HepG2 (cell line): ENCODE results near the gene BLOC1S4. TPM values are rescaled to one million over a fixed set of nuclear protein-coding genes. Genes with fewer than 3 reads are reported as not detected.

Source experiments
- CENPT ChIP-seq: sonication (generic); formaldehyde crosslinking; IDR thresholded peaks from 2 replicates; pipeline ENCODE4 v1.8.0; 2022; ENCODE audit warnings: low read depth, mild to moderate bottlenecking, moderate library complexity, missing genetic modification reagents
- CHD4 ChIP-seq: fragments of 200-600 bp; sonication (generic); IDR thresholded peaks from 2 replicates; pipeline ENCODE4 v1.7.0; 2017; ENCODE audit warnings: mild to moderate bottlenecking, low read length, borderline replicate concordance
- EED ChIP-seq: sonication (generic); formaldehyde crosslinking; IDR thresholded peaks from 2 replicates; pipeline ENCODE4 v1.5.0; 2020; ENCODE audit warnings: mild to moderate bottlenecking, missing genetic modification reagents
- FOXP1 ChIP-seq, 2 experiments: fragments of 450-650 bp in 1 of 2; IDR thresholded peaks; 2 replicates each; pipeline ENCODE4 v1.6.1; 2017 to 2018; ENCODE audit warnings: antibody characterized with exemption in 1 of 2
- HHEX ChIP-seq: IDR thresholded peaks from 2 replicates; pipeline ENCODE4 v1.6.1; 2016; ENCODE audit warnings: control low read depth
- NONO ChIP-seq, 2 experiments: fragments of 450-650 bp in 1 of 2; sonication (generic) in 1 of 2; formaldehyde crosslinking in 1 of 2; IDR thresholded peaks in 1 of 2; conservative IDR thresholded peaks in 1 of 2; 2 replicates each; pipeline versions ENCODE4 v1.6.1 to v1.8.0; 2017 to 2022; ENCODE audit warnings: mild to moderate bottlenecking in 1 of 2, missing genetic modification reagents in 1 of 2, moderate library complexity in 1 of 2
- PCBP1 ChIP-seq: fragments of 200-400 bp; formaldehyde crosslinking; IDR thresholded peaks from 2 replicates; pipeline ENCODE4 v1.6.1; 2017; ENCODE audit warnings: mild to moderate bottlenecking, low read depth, low read length, borderline replicate concordance
- PITX1 ChIP-seq: sonication (generic); formaldehyde crosslinking; IDR thresholded peaks from 2 replicates; pipeline ENCODE4 v1.5.1; 2020; ENCODE audit warnings: mild to moderate bottlenecking, missing genetic modification reagents
- RXRA ChIP-seq: sonication (generic); formaldehyde crosslinking; IDR thresholded peaks from 2 replicates; pipeline ENCODE4 v1.5.1; 2020; ENCODE audit warnings: missing genetic modification reagents
- TAF1 ChIP-seq: sonication (generic); formaldehyde crosslinking; IDR thresholded peaks from 2 replicates; pipeline ENCODE4 v1.4.0; 2020; ENCODE audit warnings: missing genetic modification reagents
- ZFYVE20 ChIP-seq: sonication (generic); formaldehyde crosslinking; IDR thresholded peaks from 2 replicates; pipeline ENCODE4 v1.8.0; 2023; ENCODE audit warnings: low read depth, mild to moderate bottlenecking, moderate library complexity, missing genetic modification reagents, borderline replicate concordance
- ZNF121 ChIP-seq: sonication (generic); formaldehyde crosslinking; IDR thresholded peaks from 2 replicates; pipeline ENCODE4 v1.5.0; 2020; ENCODE audit warnings: mild to moderate bottlenecking, missing genetic modification reagents
- ZNF24 ChIP-seq: fragments of 450-650 bp; IDR thresholded peaks from 2 replicates; pipeline ENCODE4 v1.6.1; 2017; ENCODE audit warnings: antibody characterized with exemption, mild to moderate bottlenecking
- ZNF431 ChIP-seq: sonication (generic); formaldehyde crosslinking; IDR thresholded peaks from 2 replicates; pipeline ENCODE4 v1.9.0; 2022; ENCODE audit warnings: missing genetic modification reagents, low read depth, mild to moderate bottlenecking, borderline replicate concordance
- ZNF572 ChIP-seq: sonication (generic); formaldehyde crosslinking; IDR thresholded peaks from 2 replicates; pipeline ENCODE4 v1.5.1; 2020; ENCODE audit warnings: mild to moderate bottlenecking, missing genetic modification reagents
- ZNF747 ChIP-seq: sonication (generic); formaldehyde crosslinking; IDR thresholded peaks from 2 replicates; pipeline ENCODE4 v1.8.1; 2023; ENCODE audit warnings: missing genetic modification reagents, mild to moderate bottlenecking, borderline replicate concordance
- ZNF768 ChIP-seq: sonication (generic); formaldehyde crosslinking; IDR thresholded peaks from 2 replicates; pipeline ENCODE4 v1.4.0; 2020; ENCODE audit warnings: missing genetic modification reagents
- ZNF777 ChIP-seq: sonication (generic); formaldehyde crosslinking; IDR thresholded peaks from 2 replicates; pipeline ENCODE4 v1.4.0; 2020; ENCODE audit warnings: missing genetic modification reagents
- ZSCAN20 ChIP-seq: sonication (generic); formaldehyde crosslinking; IDR thresholded peaks from 2 replicates; pipeline ENCODE4 v1.4.0; 2020; ENCODE audit warnings: missing genetic modification reagents, mild to moderate bottlenecking, borderline replicate concordance
- polyA plus RNA-seq, 8 experiments: library from polyadenylated mRNA; depleted of rRNA in 3 of 8; stranded (reverse) in 7 of 8; unstranded in 1 of 8; fragments of >200 nt; fragmentation: Illumina TruSeq in 4 of 8; extraction: Trizol in 4 of 8; gene quantifications; 2 replicates each; pipeline versions ENCODE4 v1.2.1 to v1.2.3, GENCODE V29; 2011 to 2016; ENCODE audit warnings: low read depth in 4 of 8, missing spikeins in 1 of 8, mixed read lengths in 1 of 8; ENCODE audit not compliant: insufficient read depth in 1 of 8
- total RNA-seq, 5 experiments: library from RNA; depleted of rRNA; stranded (reverse); fragments of >200 nt; fragmentation: Illumina TruSeq; extraction: Trizol; gene quantifications; 2 replicates each; pipeline ENCODE4 v1.2.3, GENCODE V29; 2016; ENCODE audit warnings: low read depth in 1 of 5
- TF ChIP-seq, protein P1 (sequence below): sonication (generic); formaldehyde crosslinking; IDR thresholded peaks from 2 replicates; pipeline ENCODE4 v1.5.1; 2020; ENCODE audit warnings: mild to moderate bottlenecking, missing genetic modification reagents, moderate library complexity
- TF ChIP-seq, protein P2 (sequence below): sonication (generic); formaldehyde crosslinking; IDR thresholded peaks from 2 replicates; pipeline ENCODE4 v1.4.0; 2020; ENCODE audit warnings: low read depth, missing genetic modification reagents

Gene BLOC1S4
- total and polyA plus RNA-seq, 2 of the 13 experiments (the other 11 are each of a cell fraction or from before 2014, with no cell fraction given): 15.5 to 20.9 TPM

DNA sequence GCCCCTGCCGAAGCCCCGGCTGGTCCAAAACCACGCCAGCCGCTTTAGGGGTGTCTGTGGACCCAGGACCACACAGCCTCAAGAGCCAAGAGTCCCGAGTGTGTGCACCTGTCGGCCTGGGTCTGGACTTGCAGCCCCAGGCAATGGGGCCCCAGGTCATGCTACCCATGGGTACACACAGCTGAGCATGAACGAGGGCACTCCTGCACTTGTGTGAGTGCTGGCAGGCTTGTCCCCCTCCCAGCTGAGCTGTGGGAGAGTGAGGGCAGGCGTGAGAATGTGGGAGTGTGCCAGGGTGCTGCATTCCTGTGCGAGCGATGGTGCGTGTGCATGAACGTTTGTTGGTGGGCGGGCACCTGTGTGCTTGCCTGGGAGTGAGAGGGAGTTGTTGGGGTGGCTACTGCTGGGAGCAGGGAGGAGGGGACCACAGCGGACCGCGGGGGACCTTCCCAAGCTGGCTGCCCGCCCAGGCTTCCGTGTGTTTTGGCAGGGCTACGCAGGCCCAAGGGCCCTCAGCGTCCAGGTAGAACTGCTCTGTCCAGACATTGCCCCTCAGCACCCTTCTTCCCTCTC, 30.8 kb downstream of the BLOC1S4 start (continued):
- TF ChIP-seq RXRA (CRISPR knock-in tag): peak; percentile 35; the same call in 1 of the 2 replicates
- TF ChIP-seq ZNF121 (CRISPR knock-in tag): 0 out of 2 replicates have a peak, but pooled peaks have one; percentile 13
- TF ChIP-seq EED (CRISPR knock-in tag): 0 out of 2 replicates have a peak, but pooled peaks have one; percentile 16
- no peak for TF ChIP-seq HHEX (CRISPR knock-in tag)
- peak; percentile 44; the same call in 1 of the 2 replicates for TF ChIP-seq ZNF777 (CRISPR knock-in tag)
- TF ChIP-seq, protein P1, sequence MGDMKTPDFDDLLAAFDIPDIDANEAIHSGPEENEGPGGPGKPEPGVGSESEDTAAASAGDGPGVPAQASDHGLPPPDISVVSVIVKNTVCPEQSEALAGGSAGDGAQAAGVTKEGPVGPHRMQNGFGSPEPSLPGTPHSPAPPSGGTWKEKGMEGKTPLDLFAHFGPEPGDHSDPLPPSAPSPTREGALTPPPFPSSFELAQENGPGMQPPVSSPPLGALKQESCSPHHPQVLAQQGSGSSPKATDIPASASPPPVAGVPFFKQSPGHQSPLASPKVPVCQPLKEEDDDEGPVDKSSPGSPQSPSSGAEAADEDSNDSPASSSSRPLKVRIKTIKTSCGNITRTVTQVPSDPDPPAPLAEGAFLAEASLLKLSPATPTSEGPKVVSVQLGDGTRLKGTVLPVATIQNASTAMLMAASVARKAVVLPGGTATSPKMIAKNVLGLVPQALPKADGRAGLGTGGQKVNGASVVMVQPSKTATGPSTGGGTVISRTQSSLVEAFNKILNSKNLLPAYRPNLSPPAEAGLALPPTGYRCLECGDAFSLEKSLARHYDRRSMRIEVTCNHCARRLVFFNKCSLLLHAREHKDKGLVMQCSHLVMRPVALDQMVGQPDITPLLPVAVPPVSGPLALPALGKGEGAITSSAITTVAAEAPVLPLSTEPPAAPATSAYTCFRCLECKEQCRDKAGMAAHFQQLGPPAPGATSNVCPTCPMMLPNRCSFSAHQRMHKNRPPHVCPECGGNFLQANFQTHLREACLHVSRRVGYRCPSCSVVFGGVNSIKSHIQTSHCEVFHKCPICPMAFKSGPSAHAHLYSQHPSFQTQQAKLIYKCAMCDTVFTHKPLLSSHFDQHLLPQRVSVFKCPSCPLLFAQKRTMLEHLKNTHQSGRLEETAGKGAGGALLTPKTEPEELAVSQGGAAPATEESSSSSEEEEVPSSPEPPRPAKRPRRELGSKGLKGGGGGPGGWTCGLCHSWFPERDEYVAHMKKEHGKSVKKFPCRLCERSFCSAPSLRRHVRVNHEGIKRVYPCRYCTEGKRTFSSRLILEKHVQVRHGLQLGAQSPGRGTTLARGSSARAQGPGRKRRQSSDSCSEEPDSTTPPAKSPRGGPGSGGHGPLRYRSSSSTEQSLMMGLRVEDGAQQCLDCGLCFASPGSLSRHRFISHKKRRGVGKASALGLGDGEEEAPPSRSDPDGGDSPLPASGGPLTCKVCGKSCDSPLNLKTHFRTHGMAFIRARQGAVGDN: peak; percentile 67
- no peak for TF ChIP-seq NONO (IDR thresholded peaks at IDR 0.05)
- 0 out of 2 replicates have a peak, but pooled peaks have one; percentile 31 for TF ChIP-seq NONO (CRISPR knock-in tag; conservative IDR thresholded peaks at IDR 0.05)
- no peak for TF ChIP-seq CHD4
- 0 out of 2 replicates have a peak, but pooled peaks have one; percentile 56 for TF ChIP-seq ZFYVE20
- no peak for TF ChIP-seq CENPT
- TF ChIP-seq ZNF768 (CRISPR knock-in tag): no peak
- TF ChIP-seq FOXP1 (IDR thresholded peaks at IDR 0.05): no peak
- TF ChIP-seq FOXP1 (CRISPR knock-in tag; IDR thresholded peaks at IDR 0.05): no peak
- TF ChIP-seq, protein P2, sequence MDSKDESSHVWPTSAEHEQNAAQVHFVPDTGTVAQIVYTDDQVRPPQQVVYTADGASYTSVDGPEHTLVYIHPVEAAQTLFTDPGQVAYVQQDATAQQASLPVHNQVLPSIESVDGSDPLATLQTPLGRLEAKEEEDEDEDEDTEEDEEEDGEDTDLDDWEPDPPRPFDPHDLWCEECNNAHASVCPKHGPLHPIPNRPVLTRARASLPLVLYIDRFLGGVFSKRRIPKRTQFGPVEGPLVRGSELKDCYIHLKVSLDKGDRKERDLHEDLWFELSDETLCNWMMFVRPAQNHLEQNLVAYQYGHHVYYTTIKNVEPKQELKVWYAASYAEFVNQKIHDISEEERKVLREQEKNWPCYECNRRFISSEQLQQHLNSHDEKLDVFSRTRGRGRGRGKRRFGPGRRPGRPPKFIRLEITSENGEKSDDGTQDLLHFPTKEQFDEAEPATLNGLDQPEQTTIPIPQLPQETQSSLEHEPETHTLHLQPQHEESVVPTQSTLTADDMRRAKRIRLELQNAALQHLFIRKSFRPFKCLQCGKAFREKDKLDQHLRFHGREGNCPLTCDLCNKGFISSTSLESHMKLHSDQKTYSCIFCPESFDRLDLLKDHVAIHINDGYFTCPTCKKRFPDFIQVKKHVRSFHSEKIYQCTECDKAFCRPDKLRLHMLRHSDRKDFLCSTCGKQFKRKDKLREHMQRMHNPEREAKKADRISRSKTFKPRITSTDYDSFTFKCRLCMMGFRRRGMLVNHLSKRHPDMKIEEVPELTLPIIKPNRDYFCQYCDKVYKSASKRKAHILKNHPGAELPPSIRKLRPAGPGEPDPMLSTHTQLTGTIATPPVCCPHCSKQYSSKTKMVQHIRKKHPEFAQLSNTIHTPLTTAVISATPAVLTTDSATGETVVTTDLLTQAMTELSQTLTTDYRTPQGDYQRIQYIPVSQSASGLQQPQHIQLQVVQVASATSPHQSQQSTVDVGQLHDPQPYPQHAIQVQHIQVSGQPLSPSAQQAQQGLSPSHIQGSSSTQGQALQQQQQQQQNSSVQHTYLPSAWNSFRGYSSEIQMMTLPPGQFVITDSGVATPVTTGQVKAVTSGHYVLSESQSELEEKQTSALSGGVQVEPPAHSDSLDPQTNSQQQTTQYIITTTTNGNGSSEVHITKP (CRISPR knock-in tag): peak; percentile 54; the same call in 1 of the 2 replicates
- TF ChIP-seq ZSCAN20 (CRISPR knock-in tag): no peak
- 0 out of 2 replicates have a peak, but pooled peaks have one; percentile 41 for TF ChIP-seq PCBP1
- 0 out of 2 replicates have a peak, but pooled peaks have one; percentile 32 for TF ChIP-seq PITX1 (CRISPR knock-in tag)
- TF ChIP-seq ZNF431 (CRISPR knock-in tag): 0 out of 2 replicates have a peak, but pooled peaks have one; percentile 36
- 0 out of 2 replicates have a peak, but pooled peaks have one; percentile 35 for TF ChIP-seq ZNF747 (CRISPR knock-in tag)
- peak; percentile 36; the same call in 1 of the 2 replicates for TF ChIP-seq TAF1 (CRISPR knock-in tag)
- no peak for TF ChIP-seq ZNF24
- peak; percentile 45; the same call in 1 of the 2 replicates for TF ChIP-seq ZNF572 (CRISPR knock-in tag)
